GM12878 (cell line): Measurements from ENCODE around the gene BRF1. TPM values are rescaled to one million over a fixed set of nuclear protein-coding genes. Genes with fewer than 3 reads are reported as not detected.

Experiments
- ATAC-seq: fragments of 200-7000 bp; cut with Tn5 transposase; 3 replicates; pipeline ENCODE4 v1.9.1; 2020; ENCODE audit warnings: mild to moderate bottlenecking, moderate library complexity
- BruUV-seq: library from RNA; stranded (reverse); fragments of 400-500 nt; replicated peaks from 2 replicates; lab custom pipeline; 2021; lab: Mats Ljungman, UMichigan
- CTCF ChIA-PET: fragments of 300-600 bp; sonication (Branson Sonifier 250); formaldehyde crosslinking; extraction: SDS; loops from one replicate; lab custom pipeline; 2021; ENCODE audit warnings: inconsistent platforms; lab: Yijun Ruan, JAX
- POLR2A ChIA-PET: fragments of 350-600 bp; formaldehyde crosslinking; extraction: SDS; loops from one replicate; lab custom pipeline; 2021; ENCODE audit warnings: inconsistent platforms; lab: Charles Lee
- RAD21 ChIA-PET: fragments of 300-600 bp; sonication (Branson Sonifier 250); formaldehyde crosslinking; loops from one replicate; lab custom pipeline; 2023; ENCODE audit warnings: antibody characterized with exemption; ENCODE audit not compliant: unreplicated experiment; lab: Charles Lee
- SMC1A ChIA-PET: fragments of 300-600 bp; sonication (Branson Sonifier 250); formaldehyde crosslinking; loops from one replicate; lab custom pipeline; 2023; ENCODE audit not compliant: unreplicated experiment, uncharacterized antibody; lab: Charles Lee
- DNase-seq: peaks from one replicate; pipeline ENCODE4 v3.0.0-alpha.2; 2011; ENCODE audit warnings: low read depth, low spot score
- FAIRE-seq: peaks from 3 replicates; lab custom pipeline; 2011; peaks lifted over from hg19 to GRCh38; lab: Jason Lieb, UNC
- H2AFZ ChIP-seq: 2 replicates; pipeline ENCODE4 v1.6.0; 2011; ENCODE audit warnings: low read depth, low read length, control low read depth; ENCODE audit not compliant: control insufficient read depth
- H3K27ac ChIP-seq: 2 replicates; pipeline ENCODE4 v1.5.1; 2011; ENCODE audit warnings: control low read depth; ENCODE audit not compliant: control insufficient read depth, insufficient read depth
- H3K27me3 ChIP-seq, 2 experiments: replicated peaks in 1 of 2; 2 replicates each; pipeline versions ENCODE4 v1.6.0 to v1.6.1; 2011; ENCODE audit warnings: low read length in 1 of 2; ENCODE audit not compliant: control insufficient read depth in 2 of 2, insufficient read depth in 2 of 2
- H3K36me3 ChIP-seq, 2 experiments: 2 replicates each; pipeline ENCODE4 v1.5.1; 2011; ENCODE audit warnings: low read length in 1 of 2; ENCODE audit not compliant: control insufficient read depth in 2 of 2, insufficient read depth in 2 of 2
- H3K4me1 ChIP-seq: 2 replicates; pipeline ENCODE4 v1.6.1; 2011; ENCODE audit warnings: mild to moderate bottlenecking, low read length, moderate library complexity, mixed read lengths; ENCODE audit not compliant: control insufficient read depth, insufficient read depth
- H3K4me2 ChIP-seq: 2 replicates; pipeline ENCODE4 v1.6.0; 2011; ENCODE audit warnings: control low read depth; ENCODE audit not compliant: control insufficient read depth, insufficient read depth
- H3K4me3 ChIP-seq: fragments of 200-600 bp; sonication (generic); 2 replicates; pipeline ENCODE4 v1.5.1; 2016
- H3K79me2 ChIP-seq: 2 replicates; pipeline ENCODE4 v1.6.0; 2011; ENCODE audit warnings: low read length; ENCODE audit not compliant: control insufficient read depth, insufficient read depth
- H3K9ac ChIP-seq: 2 replicates; pipeline ENCODE4 v1.8.0; 2011; ENCODE audit warnings: low read length, control low read depth, mixed read lengths; ENCODE audit not compliant: control insufficient read depth, insufficient read depth
- H3K9me3 ChIP-seq: replicated peaks from 3 replicates; pipeline ENCODE4 v1.5.1; 2011; ENCODE audit warnings: mild to moderate bottlenecking, low read length; ENCODE audit not compliant: control insufficient read depth, insufficient read depth
- H4K20me1 ChIP-seq: 2 replicates; pipeline ENCODE4 v1.6.0; 2011; ENCODE audit not compliant: control insufficient read depth, insufficient read depth
- ATF3 ChIP-seq: IDR thresholded peaks from 2 replicates; pipeline ENCODE4 v1.6.1; 2011; ENCODE audit warnings: low read depth, mild to moderate bottlenecking, low read length, moderate library complexity, borderline replicate concordance; ENCODE audit errors: extremely low read depth
- BRCA1 ChIP-seq: IDR thresholded peaks from 2 replicates; pipeline ENCODE4 v1.6.1; 2011; ENCODE audit warnings: low read depth, low read length, improper control_type of control experiment
- RAD51 ChIP-seq: fragments of 450-650 bp; IDR thresholded peaks from 2 replicates; pipeline ENCODE4 v1.6.1; 2016; ENCODE audit warnings: moderate library complexity, mild to moderate bottlenecking, inconsistent platforms
- TCF12 ChIP-seq: IDR thresholded peaks from 2 replicates; pipeline ENCODE4 v1.6.1; 2011; ENCODE audit warnings: low read depth, mild to moderate bottlenecking, low read length
- WGBS: methylation state at CpG from one replicate; pipeline ENCODE4 v1.1.6; 2016; ENCODE audit warnings: low lambda C conversion rate; ENCODE audit not compliant: insufficient replicate concordance, insufficient coverage; ENCODE audit errors: missing lambda C conversion rate; 5-methylcytosine and 5-hydroxymethylcytosine counted together
- in situ Hi-C: fragments of 300-500 bp; cut with MboI; formaldehyde crosslinking; loops from 9 replicates; pipeline ENCODE4 v1.14.3; 2018; ENCODE audit warnings: mixed read lengths
- intact Hi-C: fragments of 100-400 bp; cut with micrococcal nuclease; formaldehyde crosslinking; loops from one replicate; pipeline ENCODE4 v1.14.2; 2022; ENCODE audit not compliant: unreplicated experiment
- polyA plus RNA-seq, 11 experiments: library from polyadenylated mRNA; depleted of rRNA in 4 of 11; unstranded in 6 of 11; stranded (reverse) in 5 of 11; fragments of >200 nt; fragmentation: Nextera tagmentation in 4 of 11; fragmentation: Illumina TruSeq in 1 of 11; extraction: Ambion mirVana in 4 of 11; extraction: Trizol in 1 of 11; gene quantifications; 1 replicate in 1 of 11; 2 replicates in 10 of 11; pipeline versions ENCODE4 v1.2.1 to v1.2.3, GENCODE V29; 2011 to 2016; ENCODE audit warnings: inconsistent platforms in 2 of 11, missing spikeins in 2 of 11, low read depth in 1 of 11
- total RNA-seq, 4 experiments: library from RNA; depleted of rRNA in 3 of 4; stranded (reverse); fragments of >200 nt in 3 of 4; fragmentation: Illumina TruSeq in 1 of 4; extraction: Trizol in 1 of 4; gene quantifications; 2 replicates each; pipeline versions ENCODE4 v1.2.1 to v1.2.3, GENCODE V29; 2013 to 2021

BRF1 gene
- total and polyA plus RNA-seq, 10 of the 15 experiments (the other 5 are each of a cell fraction or from before 2014, with no cell fraction given), result 0.21 to 33.5 (median 10.7) TPM

- TF ChIP-seq RAD51, result no peak
- Histone ChIP-seq H3K4me1 (peaks cover 5% of the 10 kb centered on the region; the same call in 1 of the 2 replicates), H3K9me3 (peaks cover 2% of the 10 kb centered on the region; the same call in 1 of the 3 replicates), H3K4me3 (no peak overlapping the region), H3K4me2 (no peak overlapping the region), H2AFZ (no peak overlapping the region), H3K27ac (no peak overlapping the region), H3K36me3 (no peaks in the 10 kb centered on the region), H4K20me1 (no peaks in the 10 kb centered on the region), H3K27me3 (peaks cover 0 to 2% of the 10 kb centered on the region in 2 experiments; a peak in 1 of 4 replicates), H3K79me2 (no peaks in the 10 kb centered on the region), H3K9ac (no peak overlapping the region)
- DNase-seq (no peak), ATAC-seq (no peak), FAIRE-seq (no peak)
- ChIA-PET CTCF (no interaction called here), RAD21 (no interaction called here), POLR2A (no interaction called here), SMC1A (interaction anchor here (0.6 kb wide), 1 partner anchor 11 kb away, joined by 3 read pairs; no protein-coding TSS in a partner anchor)
- in situ Hi-C loops, result no loop called here
- no TSS peak for BruUV-seq
- intact Hi-C loops, result no loop called here
- WGBS, result 10% methylated on average over 9 of the region's 9 CpGs
Observed at GRCh38 chr14:105184461-105184860, 116.3 kb downstream of the BRF1 start.

DNA sequence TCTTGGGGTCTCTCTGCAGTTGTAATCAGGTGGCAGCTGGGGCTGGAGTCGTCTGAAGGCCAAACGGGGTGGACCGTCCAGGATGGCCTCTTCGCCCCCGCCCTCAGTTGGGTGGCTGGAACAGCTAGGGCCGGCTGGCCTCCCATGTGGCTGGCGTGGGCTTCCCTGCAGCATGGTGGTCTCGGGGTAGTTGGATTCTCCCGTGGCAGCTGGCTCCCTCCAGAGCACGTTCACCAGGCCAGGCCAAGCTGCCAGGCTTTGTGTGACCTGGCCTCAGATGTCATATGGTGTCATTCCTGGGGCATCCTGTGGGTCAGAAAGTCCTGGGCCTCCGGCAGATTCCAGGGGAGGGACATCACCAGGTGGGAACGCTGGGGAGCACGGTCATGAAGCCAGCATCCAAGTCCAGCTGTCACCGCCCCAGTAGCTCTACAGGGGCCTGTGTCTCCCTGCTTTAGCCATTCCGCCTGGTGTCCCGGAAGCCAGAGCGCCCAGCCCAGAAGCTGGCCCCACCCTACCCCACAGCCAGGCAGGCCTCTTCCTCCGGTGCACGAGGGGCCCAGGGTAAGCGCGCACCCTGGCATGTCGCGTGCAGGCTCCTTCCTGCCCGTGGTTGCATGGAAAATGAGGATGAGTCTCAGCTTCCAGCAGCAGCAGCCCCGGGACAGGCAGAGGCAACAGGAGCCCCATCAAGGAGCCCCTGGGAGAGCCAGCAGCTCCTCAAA is 118.3 kb downstream of the BRF1 start:
- TF ChIP-seq ATF3 (no peak), TCF12 (no peak), BRCA1 (no peak)
- DNase-seq (no peak), FAIRE-seq (no peak), ATAC-seq (no peak)
- no peak overlapping the region for H3K4me2 ChIP-seq
- H4K20me1 ChIP-seq, result no peaks in the 10 kb centered on the region
- H3K36me3 ChIP-seq, result no peaks in the 10 kb centered on the region
- H3K27me3 ChIP-seq, result peaks cover 0 to 2% of the 10 kb centered on the region in 2 experiments; a peak in 2 of 4 replicates
- H2AFZ ChIP-seq, result no peak overlapping the region
- ChIA-PET CTCF (interaction anchor here (0.5 to 1.6 kb wide), 3 partner anchors 13 to 1238 kb away, joined by 4 read pairs; no protein-coding TSS in a partner anchor), RAD21 (no interaction called here), POLR2A (interaction anchor here (0.7 kb wide), 1 partner anchor 113 kb away, joined by 3 read pairs; no protein-coding TSS in a partner anchor), SMC1A (no interaction called here)
- no peak overlapping the region for H3K9ac ChIP-seq
- H3K4me1 ChIP-seq, result peaks cover 5% of the 10 kb centered on the region; the same call in 1 of the 2 replicates
- in situ Hi-C loops (no loop called here), intact Hi-C loops (no loop called here)
- no peak overlapping the region for H3K4me3 ChIP-seq
- H3K79me2 ChIP-seq, result no peaks in the 10 kb centered on the region
- H3K9me3 ChIP-seq, result no peaks in the 10 kb centered on the region
- WGBS, result 48% methylated on average over 22 of the region's 25 CpGs
- BruUV-seq, result no TSS peak
- H3K27ac ChIP-seq, result no peak overlapping the region
